Mammary epithelial cell (primary cell): ENCODE results near the gene SCN8A.

Source experiments
- CTCF ChIP-seq, 2 donors: IDR thresholded peaks in 1 of 2; conservative IDR thresholded peaks in 1 of 2; 2 replicates each; pipeline ENCODE4 v1.5.1; 2011 to 2012; ENCODE audit warnings: inconsistent platforms in 2 of 2, low read length in 2 of 2, mild to moderate bottlenecking in 2 of 2, control low read depth in 1 of 2, low read depth in 1 of 2; ENCODE audit not compliant: insufficient read depth in 1 of 2; ENCODE audit errors: extremely low read depth in 1 of 2
- EZH2 ChIP-seq: IDR thresholded peaks from 2 replicates; pipeline ENCODE4 v1.6.1; 2012; ENCODE audit warnings: low read length, inconsistent platforms, borderline replicate concordance

- TF ChIP-seq CTCF (conservative IDR thresholded peaks at IDR 0.05 in 1 of 2, IDR thresholded peaks at IDR 0.05 in 1 of 2; ENCODE audit: extremely low read depth in 1 of 2, insufficient read depth in 1 of 2, low read depth in 1 of 2, low read length in 2 of 2) (no peak), EZH2 (no peak)
Observed at GRCh38 chr12:51848841-51849735, 258.1 kb downstream of the SCN8A start.
